HEK293 (cell line): ENCODE data around the gene PCLAF.
"Not testable (repeated sequence)": the region's sequence is repeated elsewhere in the genome, so short reads cannot be mapped to it uniquely, and the experiment has no call there.

Experiments used
- CTCF ChIA-PET: fragments of 350-600 bp; formaldehyde crosslinking; extraction: SDS; loops from one replicate; lab custom pipeline; 2021; ENCODE audit warnings: antibody characterized with exemption; lab: Yijun Ruan, JAX
- POLR2A ChIA-PET: fragments of 300-600 bp; formaldehyde crosslinking; extraction: SDS; loops from one replicate; lab custom pipeline; 2020; ENCODE audit warnings: antibody characterized with exemption, inconsistent platforms; lab: Yijun Ruan, JAX
- H3K27ac ChIP-seq: fragments of 200-500 bp; sonication (Bioruptor generic); 2 replicates; pipeline ENCODE4 v1.5.1; 2014; ENCODE audit warnings: low read depth, low read length, control low read depth, inconsistent platforms; ENCODE audit errors: extremely low read depth
- H3K36me3 ChIP-seq, 2 experiments: fragments of 200-500 bp in 1 of 2; sonication (Bioruptor generic) in 1 of 2; 1 replicate in 1 of 2; 2 replicates in 1 of 2; pipeline ENCODE4 v1.5.1; 2014 to 2017; ENCODE audit warnings: inconsistent platforms in 2 of 2, low read length in 2 of 2; ENCODE audit not compliant: control insufficient read depth in 2 of 2, insufficient read depth in 1 of 2
- H3K4me1 ChIP-seq: fragments of 200-500 bp; sonication (Bioruptor generic); 2 replicates; pipeline ENCODE4 v1.5.1; 2014; ENCODE audit warnings: mild to moderate bottlenecking, low read length, inconsistent platforms; ENCODE audit not compliant: control insufficient read depth, insufficient read depth
- H3K4me3 ChIP-seq: 2 replicates; pipeline ENCODE4 v1.5.1; 2011; ENCODE audit warnings: low read depth, mild to moderate bottlenecking, control low read depth, low read length, moderate library complexity
- H3K9me3 ChIP-seq: fragments of 200-500 bp; sonication (Bioruptor generic); 2 replicates; pipeline ENCODE4 v1.5.1; 2014; ENCODE audit warnings: low read depth, low read length, inconsistent platforms; ENCODE audit not compliant: control insufficient read depth, insufficient read depth
- EGR2 ChIP-seq: fragments of 450-650 bp; formaldehyde crosslinking; IDR thresholded peaks from 2 replicates; pipeline ENCODE4 v1.5.1; 2016; ENCODE audit warnings: low read depth, missing biosample characterization, missing genetic modification characterization
- FEZF1 ChIP-seq: fragments of 450-650 bp; formaldehyde crosslinking; IDR thresholded peaks from 2 replicates; pipeline ENCODE4 v1.5.1; 2016; ENCODE audit warnings: missing biosample characterization, missing genetic modification characterization
- GLIS1 ChIP-seq: fragments of 450-650 bp; formaldehyde crosslinking; IDR thresholded peaks from 2 replicates; pipeline ENCODE4 v1.5.1; 2016; ENCODE audit warnings: missing biosample characterization, missing genetic modification characterization
- GLIS2 ChIP-seq: fragments of 450-650 bp; formaldehyde crosslinking; IDR thresholded peaks from 2 replicates; pipeline ENCODE4 v1.5.1; 2016; ENCODE audit warnings: missing biosample characterization, missing genetic modification characterization
- HOXC10 ChIP-seq: sonication (generic); formaldehyde crosslinking; IDR thresholded peaks from 2 replicates; pipeline ENCODE4 v1.8.1; 2023; ENCODE audit warnings: mild to moderate bottlenecking, missing genetic modification reagents
- IKZF3 ChIP-seq: fragments of 450-650 bp; IDR thresholded peaks from 2 replicates; pipeline ENCODE4 v1.5.0; 2018; ENCODE audit warnings: missing biosample characterization, mild to moderate bottlenecking, missing genetic modification characterization, moderate library complexity
- KLF1 ChIP-seq: fragments of 450-650 bp; formaldehyde crosslinking; IDR thresholded peaks from 2 replicates; pipeline ENCODE4 v1.5.1; 2016; ENCODE audit warnings: missing biosample characterization, missing genetic modification characterization
- KLF10 ChIP-seq: fragments of 450-650 bp; IDR thresholded peaks from 2 replicates; pipeline ENCODE4 v1.5.1; 2018; ENCODE audit warnings: missing biosample characterization, mild to moderate bottlenecking, missing genetic modification characterization
- SETDB1 ChIP-seq: IDR thresholded peaks from one replicate; pipeline ENCODE4 v1.6.1; 2017; ENCODE audit warnings: mild to moderate bottlenecking, low read length, moderate library complexity, mixed read lengths; ENCODE audit not compliant: insufficient read length
- SP3 ChIP-seq: fragments of 450-650 bp; formaldehyde crosslinking; IDR thresholded peaks from 2 replicates; pipeline ENCODE4 v1.5.1; 2016; ENCODE audit warnings: missing biosample characterization, missing genetic modification characterization
- YY2 ChIP-seq: fragments of 450-650 bp; formaldehyde crosslinking; IDR thresholded peaks from 2 replicates; pipeline ENCODE4 v1.5.1; 2016; ENCODE audit warnings: missing biosample characterization, missing genetic modification characterization
- ZFP69B ChIP-seq: fragments of 450-650 bp; formaldehyde crosslinking; IDR thresholded peaks from 2 replicates; pipeline ENCODE4 v1.5.1; 2016; ENCODE audit warnings: missing biosample characterization, missing genetic modification characterization
- ZNF221 ChIP-seq: fragments of 450-650 bp; formaldehyde crosslinking; IDR thresholded peaks from 2 replicates; pipeline ENCODE4 v1.5.1; 2017; ENCODE audit warnings: missing biosample characterization, missing genetic modification characterization, borderline replicate concordance
- ZNF585B ChIP-seq: fragments of 450-650 bp; formaldehyde crosslinking; IDR thresholded peaks from 2 replicates; pipeline ENCODE4 v1.5.1; 2016; ENCODE audit warnings: missing biosample characterization, missing genetic modification characterization
- ZNF626 ChIP-seq: fragments of 450-650 bp; sonication (Bioruptor Pico); formaldehyde crosslinking; IDR thresholded peaks from 2 replicates; pipeline ENCODE4 v1.5.1; 2018; ENCODE audit warnings: missing biosample characterization, missing genetic modification characterization, inconsistent platforms
- ZNF677 ChIP-seq: fragments of 450-650 bp; IDR thresholded peaks from 2 replicates; pipeline ENCODE4 v1.5.0; 2018; ENCODE audit warnings: missing biosample characterization, mild to moderate bottlenecking, missing genetic modification characterization, moderate library complexity
- ZNF692 ChIP-seq: fragments of 450-650 bp; formaldehyde crosslinking; IDR thresholded peaks from 2 replicates; pipeline ENCODE4 v1.5.1; 2016; ENCODE audit warnings: missing biosample characterization, missing genetic modification characterization
- TF ChIP-seq, protein P1 (sequence below): fragments of 450-650 bp; formaldehyde crosslinking; IDR thresholded peaks from 2 replicates; pipeline ENCODE4 v1.5.1; 2017; ENCODE audit warnings: missing biosample characterization, missing genetic modification characterization
- TF ChIP-seq, protein P2 (sequence below): fragments of 450-650 bp; formaldehyde crosslinking; IDR thresholded peaks from 2 replicates; pipeline ENCODE4 v1.5.1; 2016; ENCODE audit warnings: missing biosample characterization, missing genetic modification characterization

Gene PCLAF

DNA sequence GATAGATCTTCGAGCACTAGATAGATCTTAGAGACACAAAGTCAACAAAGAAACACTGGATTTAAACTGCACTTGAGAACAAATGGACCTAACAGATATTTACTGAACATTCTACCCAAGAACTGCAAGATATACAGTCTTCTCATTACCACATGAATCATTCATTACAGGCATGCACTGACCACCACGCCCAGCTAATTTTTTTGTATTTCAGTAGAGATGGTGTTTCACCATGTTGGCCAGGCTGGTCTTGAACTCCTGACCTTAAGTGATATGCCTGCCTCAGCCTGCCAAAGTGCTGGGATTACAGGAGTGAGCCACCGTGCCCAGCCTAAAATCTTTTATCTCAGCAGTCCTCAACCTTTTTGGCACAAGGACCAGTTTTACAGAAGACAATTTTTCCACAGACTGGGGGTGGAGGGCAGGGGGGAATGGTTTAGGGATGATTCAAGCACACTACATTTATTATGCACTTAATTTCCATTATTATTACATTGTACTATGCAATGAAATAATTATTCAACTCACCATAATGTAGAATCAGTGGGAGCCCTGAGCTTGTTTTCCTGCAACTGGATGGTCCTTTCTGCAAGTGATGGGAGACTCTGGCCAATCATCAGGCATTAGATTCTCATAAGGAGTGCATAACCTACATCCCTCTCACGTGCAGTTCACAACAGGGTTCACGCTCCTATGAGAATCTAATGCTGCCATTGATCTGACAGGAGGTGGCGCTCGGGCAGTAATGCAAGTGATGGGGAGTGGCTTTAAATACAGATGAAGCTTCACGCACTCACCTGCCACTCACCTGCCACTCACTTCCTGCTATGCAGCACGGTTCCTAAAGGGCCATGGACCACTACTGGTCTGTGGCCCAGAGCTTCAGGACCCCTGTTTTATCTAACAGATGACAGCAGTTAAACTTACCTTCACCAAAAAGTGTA is 47.0 kb downstream of the PCLAF start (continued):
- TF ChIP-seq HOXC10 (CRISPR knock-in tag) (no peak), ZNF221 (tag by site-specific recombination) (no peak), ZNF585B (tag by site-specific recombination) (no peak)

DNA sequence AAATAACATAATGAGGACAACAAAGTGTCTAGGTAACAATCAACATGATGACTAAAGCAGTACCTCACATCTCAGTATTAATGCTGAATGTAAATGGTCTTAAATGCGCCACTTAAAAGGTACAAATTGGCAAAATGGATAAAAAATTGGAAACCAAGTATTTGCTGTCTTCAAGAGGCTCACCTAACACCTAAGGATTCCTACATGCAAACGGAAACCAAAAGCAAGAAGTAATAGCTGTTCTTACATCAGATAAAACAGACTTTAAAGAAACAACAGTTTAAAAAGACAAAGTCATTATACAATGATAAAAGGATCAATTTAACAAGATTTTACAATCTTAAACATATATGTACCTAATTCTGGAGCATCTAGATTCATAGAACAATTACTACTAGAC is 47.7 kb downstream of the PCLAF start:
- no peak overlapping the region for H3K27ac ChIP-seq
- no peaks in the 10 kb centered on the region for H3K9me3 ChIP-seq
- no peaks in the 10 kb centered on the region for H3K4me1 ChIP-seq
- no peaks in the 10 kb centered on the region for H3K36me3 ChIP-seq
- POLR2A ChIA-PET, result no interaction called here
- TF ChIP-seq ZNF626 (tag by site-specific recombination), result no peak
- TF ChIP-seq ZNF677 (tag by site-specific recombination), result no peak
- no peak for TF ChIP-seq SP3 (tag by site-specific recombination)
- TF ChIP-seq, protein P1, sequence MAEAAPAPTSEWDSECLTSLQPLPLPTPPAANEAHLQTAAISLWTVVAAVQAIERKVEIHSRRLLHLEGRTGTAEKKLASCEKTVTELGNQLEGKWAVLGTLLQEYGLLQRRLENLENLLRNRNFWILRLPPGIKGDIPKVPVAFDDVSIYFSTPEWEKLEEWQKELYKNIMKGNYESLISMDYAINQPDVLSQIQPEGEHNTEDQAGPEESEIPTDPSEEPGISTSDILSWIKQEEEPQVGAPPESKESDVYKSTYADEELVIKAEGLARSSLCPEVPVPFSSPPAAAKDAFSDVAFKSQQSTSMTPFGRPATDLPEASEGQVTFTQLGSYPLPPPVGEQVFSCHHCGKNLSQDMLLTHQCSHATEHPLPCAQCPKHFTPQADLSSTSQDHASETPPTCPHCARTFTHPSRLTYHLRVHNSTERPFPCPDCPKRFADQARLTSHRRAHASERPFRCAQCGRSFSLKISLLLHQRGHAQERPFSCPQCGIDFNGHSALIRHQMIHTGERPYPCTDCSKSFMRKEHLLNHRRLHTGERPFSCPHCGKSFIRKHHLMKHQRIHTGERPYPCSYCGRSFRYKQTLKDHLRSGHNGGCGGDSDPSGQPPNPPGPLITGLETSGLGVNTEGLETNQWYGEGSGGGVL (tag by site-specific recombination), result no peak
- no peak for TF ChIP-seq YY2
- no peak for TF ChIP-seq SETDB1
- TF ChIP-seq, protein P2, sequence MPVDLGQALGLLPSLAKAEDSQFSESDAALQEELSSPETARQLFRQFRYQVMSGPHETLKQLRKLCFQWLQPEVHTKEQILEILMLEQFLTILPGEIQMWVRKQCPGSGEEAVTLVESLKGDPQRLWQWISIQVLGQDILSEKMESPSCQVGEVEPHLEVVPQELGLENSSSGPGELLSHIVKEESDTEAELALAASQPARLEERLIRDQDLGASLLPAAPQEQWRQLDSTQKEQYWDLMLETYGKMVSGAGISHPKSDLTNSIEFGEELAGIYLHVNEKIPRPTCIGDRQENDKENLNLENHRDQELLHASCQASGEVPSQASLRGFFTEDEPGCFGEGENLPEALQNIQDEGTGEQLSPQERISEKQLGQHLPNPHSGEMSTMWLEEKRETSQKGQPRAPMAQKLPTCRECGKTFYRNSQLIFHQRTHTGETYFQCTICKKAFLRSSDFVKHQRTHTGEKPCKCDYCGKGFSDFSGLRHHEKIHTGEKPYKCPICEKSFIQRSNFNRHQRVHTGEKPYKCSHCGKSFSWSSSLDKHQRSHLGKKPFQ (tag by site-specific recombination), result no peak
- CTCF ChIA-PET, result no interaction called here
- H3K4me3 ChIP-seq, result no peak overlapping the region

DNA sequence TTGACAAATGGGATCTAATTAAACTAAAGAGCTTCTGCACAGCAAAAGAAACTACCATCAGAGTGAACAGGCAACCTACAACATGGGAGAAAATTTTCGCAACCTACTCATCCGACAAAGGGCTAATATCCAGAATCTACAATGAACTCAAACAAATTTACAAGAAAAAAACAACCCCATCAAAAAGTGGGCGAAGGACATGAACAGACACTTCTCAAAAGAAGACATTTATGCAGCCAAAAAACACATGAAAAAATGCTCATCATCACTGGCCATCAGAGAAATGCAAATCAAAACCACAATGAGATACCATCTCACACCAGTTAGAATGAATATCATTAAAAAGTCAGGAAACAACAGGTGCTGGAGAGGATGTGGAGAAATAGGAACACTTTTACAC is 49.6 kb downstream of the PCLAF start:
- H3K4me3 ChIP-seq, H3K4me1 ChIP-seq, H3K27ac ChIP-seq, CTCF ChIA-PET, H3K9me3 ChIP-seq, H3K36me3 ChIP-seq, POLR2A ChIA-PET: not testable (repeated sequence)

GRCh38 chr15:64326975-64327374 is 54.3 kb downstream of the PCLAF start:
- H3K9me3 ChIP-seq, H3K4me3 ChIP-seq, H3K36me3 ChIP-seq, CTCF ChIA-PET, H3K27ac ChIP-seq, POLR2A ChIA-PET, H3K4me1 ChIP-seq: not testable (repeated sequence)
- peak; percentile 17; the same call in 1 of the 2 replicates for TF ChIP-seq FEZF1 (tag by site-specific recombination)
- peak; percentile 38; the same call in 1 of the 2 replicates for TF ChIP-seq IKZF3
- TF ChIP-seq ZNF692 (tag by site-specific recombination), result 0 out of 2 replicates have a peak, but pooled peaks have one; percentile 31
- 0 out of 2 replicates have a peak, but pooled peaks have one; percentile 31 for TF ChIP-seq ZFP69B (tag by site-specific recombination)
- peak; percentile 36; the same call in 1 of the 2 replicates for TF ChIP-seq KLF10 (tag by site-specific recombination)
- TF ChIP-seq GLIS2 (tag by site-specific recombination), result peak; percentile 31; the same call in 1 of the 2 replicates
- 0 out of 2 replicates have a peak, but pooled peaks have one; percentile 8 for TF ChIP-seq EGR2 (tag by site-specific recombination)
- peak; percentile 54; the same call in 1 of the 2 replicates for TF ChIP-seq KLF1
- peak; percentile 64 for TF ChIP-seq GLIS1 (tag by site-specific recombination)
